ENCODE results near the gene XPA. TPM values are rescaled to one million over a fixed set of nuclear protein-coding genes. Genes with fewer than 3 reads are reported as not detected.

Gene XPA
- total RNA-seq, 4 donors from 2014 or later: 16.6 to 27.8 (median 20.0) TPM

GRCh38 chr9:97740848-97741821 is 44.0 kb upstream of the XPA start:
- WGBS, 2 donors: 4 to 11% methylated on average over 11 to 40 of the region's 56 CpGs
- TF ChIP-seq EP300 (IDR thresholded peaks at IDR 0.05): no peak
- no peak for TF ChIP-seq CTCF (IDR thresholded peaks at IDR 0.05)
- TF ChIP-seq POLR2A (IDR thresholded peaks at IDR 0.05): no peak
- H3K27me3 ChIP-seq: peaks cover 0 to 30% of the 10 kb centered on the region in 2 donors
- peaks cover 0 to 25% (median 0%) of the 10 kb centered on the region in 4 donors for H3K9me3 ChIP-seq
- H3K27ac ChIP-seq: no peak overlapping the region
- peak in 1 of 2 donors; percentile 14 for DNase-seq (ENCODE audit: low spot score in 2 of 2)
- H3K4me1 ChIP-seq: peaks cover 0 to 10% (median 2%) of the 10 kb centered on the region in 4 donors
- no peaks in the 10 kb centered on the region for H3K36me3 ChIP-seq
- peak overlapping the region in 2 of 4 donors; percentile 26 to 42 for H3K4me3 ChIP-seq

GRCh38 chr9:97737429-97737828 is 40.3 kb upstream of the XPA start:
- DNase-seq (ENCODE audit: low spot score in 2 of 2): no peak
- Histone ChIP-seq H3K4me1 (peaks cover 0 to 10% (median 2%) of the 10 kb centered on the region in 4 donors), H3K9me3 (peaks cover 0 to 11% (median 0%) of the 10 kb centered on the region in 4 donors), H3K27me3 (peaks cover 0 to 30% of the 10 kb centered on the region in 2 donors), H3K4me3 (no peak overlapping the region), H3K27ac (no peak overlapping the region), H3K36me3 (no peaks in the 10 kb centered on the region)
- WGBS, 2 donors: 25 to 51% methylated on average over 3 of the region's 3 CpGs
- TF ChIP-seq EP300 (IDR thresholded peaks at IDR 0.05): no peak
- no peak for TF ChIP-seq CTCF (IDR thresholded peaks at IDR 0.05)
- TF ChIP-seq POLR2A (IDR thresholded peaks at IDR 0.05): no peak

GRCh38 chr9:97735070-97735600 is 38.0 kb upstream of the XPA start:
- WGBS, 2 donors: 94 to 97% methylated on average over 7 of the region's 7 CpGs
- H3K27ac ChIP-seq: no peak overlapping the region
- H3K9me3 ChIP-seq: peaks cover 0 to 6% (median 0%) of the 10 kb centered on the region in 4 donors
- DNase-seq (ENCODE audit: low spot score in 2 of 2): no peak
- TF ChIP-seq CTCF (IDR thresholded peaks at IDR 0.05) (no peak), POLR2A (IDR thresholded peaks at IDR 0.05) (no peak), EP300 (IDR thresholded peaks at IDR 0.05) (no peak)
- peaks cover 0 to 14% of the 10 kb centered on the region in 2 donors for H3K27me3 ChIP-seq
- H3K4me1 ChIP-seq: no peaks in the 10 kb centered on the region
- H3K36me3 ChIP-seq: no peaks in the 10 kb centered on the region
- H3K4me3 ChIP-seq: no peak overlapping the region

DNA sequence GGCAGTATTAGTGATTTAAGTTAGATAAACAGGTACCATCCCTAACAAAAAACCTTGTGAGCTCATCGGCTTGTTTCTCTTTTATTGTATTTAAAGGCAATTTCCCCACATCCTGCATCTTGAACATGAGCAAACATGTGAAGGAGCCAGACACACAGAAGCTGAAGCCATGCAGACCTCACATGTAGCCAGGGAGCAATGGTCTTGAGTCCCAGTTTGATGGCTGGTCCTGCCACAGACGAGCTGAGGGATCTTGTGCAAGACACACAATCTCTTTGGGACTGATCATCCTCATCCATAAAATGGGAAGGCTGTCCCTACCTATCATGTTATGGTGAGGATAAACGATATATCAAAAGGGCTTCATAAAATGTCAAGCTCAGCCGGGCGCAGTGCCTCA is 29.6 kb upstream of the XPA start:
- 83 to 93% methylated on average over 5 of the region's 5 CpGs for WGBS, 2 donors
- no peak for DNase-seq (ENCODE audit: low spot score in 2 of 2)
- H3K27ac ChIP-seq: no peak overlapping the region
- TF ChIP-seq POLR2A (IDR thresholded peaks at IDR 0.05): no peak
- TF ChIP-seq EP300 (IDR thresholded peaks at IDR 0.05): no peak
- no peak for TF ChIP-seq CTCF (IDR thresholded peaks at IDR 0.05)
- no peaks in the 10 kb centered on the region for H3K27me3 ChIP-seq
- no peaks in the 10 kb centered on the region for H3K4me1 ChIP-seq
- H3K36me3 ChIP-seq: no peaks in the 10 kb centered on the region
- H3K9me3 ChIP-seq: peaks cover 0 to 9% (median 0%) of the 10 kb centered on the region in 4 donors
- H3K4me3 ChIP-seq: no peak overlapping the region

DNA sequence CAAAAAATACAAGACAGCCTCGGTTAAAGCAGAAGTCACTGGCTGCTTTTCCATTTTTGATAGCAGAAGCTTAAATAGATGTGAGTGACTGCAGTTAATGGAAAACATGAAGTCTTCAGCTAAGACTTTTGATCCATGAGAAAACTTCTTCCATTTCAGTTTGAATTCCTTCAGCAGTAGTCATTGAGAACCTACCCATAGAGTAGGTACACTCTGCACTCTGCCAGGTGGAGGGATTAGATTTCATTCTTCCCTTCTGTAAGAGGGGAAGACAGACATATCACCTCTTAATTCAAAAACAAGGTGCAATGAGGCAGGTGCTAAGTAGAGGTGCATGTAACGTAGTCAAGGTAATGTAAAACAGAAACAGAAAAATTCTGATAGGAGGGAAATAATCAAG is 26.7 kb upstream of the XPA start:
- peaks cover 0 to 9% (median 0%) of the 10 kb centered on the region in 4 donors for H3K9me3 ChIP-seq
- H3K27me3 ChIP-seq: no peaks in the 10 kb centered on the region
- TF ChIP-seq CTCF (IDR thresholded peaks at IDR 0.05): no peak
- TF ChIP-seq EP300 (IDR thresholded peaks at IDR 0.05): no peak
- no peak for TF ChIP-seq POLR2A (IDR thresholded peaks at IDR 0.05)
- 65 to 82% methylated on average over 2 of the region's 2 CpGs for WGBS, 2 donors
- H3K4me3 ChIP-seq: no peak overlapping the region
- H3K27ac ChIP-seq: no peak overlapping the region
- no peak for DNase-seq (ENCODE audit: low spot score in 2 of 2)
- no peaks in the 10 kb centered on the region for H3K36me3 ChIP-seq
- H3K4me1 ChIP-seq: no peaks in the 10 kb centered on the region
